Activated T-helper 1 cell treated with anti-CD3 and anti-CD28 coated beads, Interleukin-12 subunit alpha, Interleukin-12 subunit beta, Interleukin-2, Interleukin-4 antibody, amounts not matched to agents 30 ng/mL and 10 ng/mL and 1 ng/mL, durations not matched to agents 14 hours and 24 hours and 36 hours (primary cell): ENCODE data around the gene ZNF610. TPM values are rescaled to one million over a fixed set of nuclear protein-coding genes. Genes with fewer than 3 reads are reported as not detected.

ENCODE experiments used
- total RNA-seq: library from RNA; stranded (reverse); gene quantifications from 2 replicates; pipeline ENCODE4 v1.2.3, GENCODE V29; 2022

Gene ZNF610
- total RNA-seq, 1 donor from 2014 or later: 0.36 TPM

Other genes with a start within 250 kb of the ZNF610 start
- gene ZNF841, start 240.5 kb upstream of the ZNF610 start, total RNA-seq: 13.7 and 16.1 TPM in 2 replicates
- gene ZNF616, start 196.3 kb upstream of the ZNF610 start, total RNA-seq: 4.1 and 6.7 TPM in 2 replicates
- 7.8 and 10.8 TPM in 2 replicates for gene ZNF836, start 164.6 kb upstream of the ZNF610 start, total RNA-seq
- 214 and 215 TPM in 2 replicates for gene PPP2R1A, start 146.2 kb upstream of the ZNF610 start, total RNA-seq
- 13.8 and 16.5 TPM in 2 replicates for gene ZNF766, start 66.7 kb upstream of the ZNF610 start, total RNA-seq
- gene ZNF480, start 39.1 kb upstream of the ZNF610 start, total RNA-seq: 3.5 and 4.8 TPM in 2 replicates
- gene ZNF880, start 33.7 kb downstream of the ZNF610 start, total RNA-seq: 5.4 and 12.5 TPM in 2 replicates
- gene ZNF528, start 61.6 kb downstream of the ZNF610 start, total RNA-seq: 6.8 and 8.0 TPM in 2 replicates
- not detected in 2 replicates for gene ZNF534, start 92.9 kb downstream of the ZNF610 start, total RNA-seq
- gene ZNF578, start 117.3 kb downstream of the ZNF610 start, total RNA-seq: 0.05 and 0.07 TPM in 2 replicates
- gene ZNF808, start 191.4 kb downstream of the ZNF610 start, total RNA-seq: 19.1 and 20.0 TPM in 2 replicates
- 16.0 and 18.3 TPM in 2 replicates for gene ZNF701, start 234.0 kb downstream of the ZNF610 start, total RNA-seq